HG02642 (cell line): Measurements from ENCODE around the gene ACER3.
"Not testable (repeated sequence)": the region's sequence is repeated elsewhere in the genome, so short reads cannot be mapped to it uniquely, and the experiment has no call there.

Source experiments
- ATAC-seq: cut with Tn5 transposase; IDR thresholded peaks from one replicate; pipeline ENCODE4 v1.9.1; 2021; ENCODE audit warnings: mild to moderate bottlenecking; ENCODE audit not compliant: unreplicated experiment, poor library complexity

Gene ACER3

DNA sequence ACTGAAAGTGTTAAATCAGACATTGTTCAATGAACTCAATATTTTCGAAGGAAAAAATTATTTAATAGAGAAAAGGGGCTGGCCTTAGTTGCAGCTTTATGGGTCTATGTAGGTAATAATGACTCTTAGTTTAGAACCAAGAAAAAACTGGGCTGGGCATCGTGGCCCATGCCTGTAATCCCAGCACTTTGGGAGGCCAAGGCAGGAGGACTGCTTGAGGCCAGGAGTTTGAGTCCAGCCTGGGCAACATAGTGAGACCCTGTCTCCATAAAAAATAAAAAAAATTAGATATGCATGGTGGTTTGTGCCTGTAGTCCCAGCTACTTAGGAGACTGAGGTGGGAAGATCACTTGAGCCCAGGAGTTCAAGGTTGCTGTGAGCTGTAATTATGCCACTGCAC, 2.1 kb downstream of the ACER3 start:
- ATAC-seq = not testable (repeated sequence)

- ATAC-seq = no peak
These were observed 2.6 kb downstream of the ACER3 start for GRCh38 chr11:76863196-76863777.

DNA sequence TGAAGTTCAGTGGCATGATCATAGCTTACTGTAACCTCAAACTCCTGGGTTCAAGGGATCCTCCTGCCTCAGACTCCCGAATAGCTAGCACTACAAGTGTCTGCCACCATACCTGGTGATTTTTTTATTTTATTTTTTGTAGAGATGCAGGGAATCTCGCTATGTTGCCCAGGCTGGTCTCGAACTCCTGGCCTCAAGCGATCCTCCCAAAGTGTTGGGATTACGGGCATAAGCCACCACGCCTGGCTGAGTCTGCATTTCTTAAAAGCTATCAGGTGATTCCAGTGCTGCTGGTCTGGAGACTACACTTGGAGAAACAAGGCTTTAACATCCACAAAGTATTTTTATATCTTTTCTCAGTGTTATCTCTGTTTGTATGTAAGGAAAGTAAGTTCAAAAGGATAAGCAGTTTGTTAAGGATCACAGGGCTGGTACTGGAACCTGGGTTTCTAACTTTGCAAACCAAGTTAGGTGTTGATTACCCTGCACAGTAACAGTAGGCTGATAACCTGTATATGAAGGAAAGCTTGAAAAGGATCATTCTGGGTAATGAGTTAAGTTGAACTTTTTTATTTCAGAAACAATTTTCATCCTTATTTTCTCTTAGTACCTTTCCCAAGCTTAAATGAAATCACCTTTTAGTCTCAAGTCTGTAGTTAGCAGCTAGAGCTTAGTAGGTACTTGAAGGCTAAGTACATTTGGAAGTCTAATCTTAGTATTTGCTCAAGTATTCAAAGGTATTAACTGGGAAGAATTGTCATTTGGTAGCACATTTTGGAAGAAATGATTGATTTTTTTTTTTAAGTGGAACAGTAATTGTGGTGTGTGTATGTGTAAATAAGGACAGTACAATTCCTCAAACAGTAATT, 12.5 kb downstream of the ACER3 start:
- ATAC-seq = no peak

DNA sequence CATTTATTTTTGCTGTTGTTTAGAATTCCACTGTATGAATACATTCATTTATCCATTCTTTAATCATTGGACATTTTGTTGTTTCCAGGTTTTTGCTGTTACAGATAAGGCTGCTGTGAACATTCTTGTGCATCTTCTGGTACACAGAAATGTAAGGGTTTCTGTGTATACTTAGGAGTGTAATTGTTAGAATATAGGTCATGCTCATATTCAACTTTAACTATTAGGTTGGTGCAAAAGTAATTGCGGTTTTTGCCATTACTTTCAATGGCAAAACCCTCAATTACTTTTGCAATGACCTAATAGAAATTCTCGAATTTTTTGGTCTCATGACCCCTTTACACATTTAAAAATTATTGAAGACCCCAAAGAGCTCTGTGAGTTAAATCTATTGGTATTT, 17.3 kb downstream of the ACER3 start:
- ATAC-seq = no peak

- ATAC-seq = no peak
These were observed 19.6 kb downstream of the ACER3 start for GRCh38 chr11:76880314-76880713.

GRCh38 chr11:76880956-76881355, 20.2 kb downstream of the ACER3 start:
- no peak for ATAC-seq

DNA sequence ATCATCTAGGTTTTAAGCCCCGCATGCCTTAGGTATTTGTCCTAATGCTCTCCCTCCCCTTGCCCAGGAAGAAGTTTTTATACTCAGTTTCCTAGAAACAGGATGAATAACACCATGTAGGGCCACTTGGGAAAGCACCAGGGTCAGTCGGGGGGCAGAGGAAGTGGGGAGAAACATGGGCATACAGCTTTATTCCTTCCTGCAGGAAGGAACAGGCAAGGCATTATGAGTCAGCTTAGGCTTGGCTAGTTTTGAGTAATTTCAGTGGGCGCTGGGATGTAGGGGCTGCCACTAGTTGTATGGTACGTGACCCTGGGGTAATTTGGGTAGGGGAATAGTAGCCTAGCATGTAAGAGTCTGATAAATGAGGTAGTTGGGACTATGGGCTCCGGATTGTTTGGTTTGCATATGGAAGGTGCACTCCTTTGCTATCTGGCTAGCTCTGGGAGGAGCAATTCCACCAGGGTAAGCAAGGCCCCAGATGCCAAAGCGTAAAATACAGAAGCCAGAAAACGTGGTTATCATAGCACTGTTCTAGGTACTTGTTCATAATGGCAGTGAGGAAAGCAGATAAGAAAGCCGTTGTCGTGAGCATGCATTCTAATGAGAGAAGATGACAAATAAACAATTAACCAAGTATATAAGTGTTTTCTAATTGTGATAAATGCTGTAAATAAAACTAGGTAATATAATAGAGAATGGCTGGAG, 24.8 kb downstream of the ACER3 start:
- no peak for ATAC-seq

GRCh38 chr11:76888989-76889388, 28.3 kb downstream of the ACER3 start:
- ATAC-seq = no peak

DNA sequence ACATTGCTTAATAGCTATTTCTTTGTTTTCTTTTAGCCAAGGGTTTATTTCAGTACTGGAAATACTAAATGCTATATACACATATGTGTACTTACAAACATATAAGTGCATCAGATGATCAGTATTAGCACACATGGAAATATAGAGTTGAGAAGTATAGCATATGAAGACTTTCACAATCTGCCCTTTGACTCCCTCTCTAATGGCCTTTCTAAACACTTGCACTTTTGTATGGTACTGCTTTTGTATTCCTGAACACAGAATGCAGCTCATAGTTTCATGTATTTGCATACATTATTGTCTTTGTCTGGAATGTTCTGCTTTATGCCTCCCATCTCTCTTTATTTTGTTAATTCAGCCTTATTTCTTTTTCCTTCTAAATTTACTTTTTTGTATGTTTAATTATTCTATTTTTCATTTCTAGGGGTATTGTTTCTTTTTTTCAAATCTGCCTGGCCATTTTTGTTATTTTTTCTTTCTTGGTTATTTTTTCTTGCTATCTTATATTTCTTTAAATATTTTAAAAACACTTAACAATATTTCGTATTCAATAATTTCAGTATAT, 28.8 kb downstream of the ACER3 start:
- no peak for ATAC-seq

DNA sequence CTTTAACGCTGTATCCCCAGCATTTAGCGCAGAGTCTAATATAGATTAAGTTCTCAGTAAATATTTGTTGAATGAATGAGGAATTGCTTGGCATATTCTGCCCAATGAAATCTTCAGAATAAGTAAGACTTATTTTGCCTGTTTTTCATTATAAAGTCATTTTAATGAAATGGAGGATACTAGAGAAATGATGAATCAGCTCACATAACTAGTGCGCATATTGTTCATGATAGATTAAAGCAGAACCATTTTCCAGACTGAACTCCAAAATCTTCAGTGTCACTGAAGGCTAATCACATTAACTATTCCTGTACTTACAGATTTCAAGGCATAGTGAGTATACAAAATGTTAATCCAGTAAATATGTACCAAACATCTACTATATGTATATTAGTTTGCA, 29.6 kb downstream of the ACER3 start:
- no peak for ATAC-seq

DNA sequence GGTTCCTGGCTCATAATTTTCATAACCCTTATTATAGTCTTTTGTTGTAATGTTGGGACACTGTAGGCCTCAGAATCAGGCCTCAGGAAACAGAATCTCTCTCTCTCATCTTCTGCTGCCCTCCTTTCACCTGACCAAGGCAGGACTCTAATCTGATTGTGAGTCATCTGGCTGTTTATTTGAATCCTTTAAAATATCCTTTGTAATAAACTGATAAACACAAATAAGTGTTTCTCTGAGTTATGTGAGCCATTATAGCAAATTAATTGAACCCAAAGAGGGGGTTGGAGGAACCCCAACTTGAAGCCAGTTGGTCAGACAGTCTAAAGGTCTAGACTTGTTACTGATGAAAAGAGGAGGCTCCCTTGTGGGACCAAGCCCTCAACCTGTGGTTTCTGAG, 30.6 kb downstream of the ACER3 start:
- no peak for ATAC-seq

DNA sequence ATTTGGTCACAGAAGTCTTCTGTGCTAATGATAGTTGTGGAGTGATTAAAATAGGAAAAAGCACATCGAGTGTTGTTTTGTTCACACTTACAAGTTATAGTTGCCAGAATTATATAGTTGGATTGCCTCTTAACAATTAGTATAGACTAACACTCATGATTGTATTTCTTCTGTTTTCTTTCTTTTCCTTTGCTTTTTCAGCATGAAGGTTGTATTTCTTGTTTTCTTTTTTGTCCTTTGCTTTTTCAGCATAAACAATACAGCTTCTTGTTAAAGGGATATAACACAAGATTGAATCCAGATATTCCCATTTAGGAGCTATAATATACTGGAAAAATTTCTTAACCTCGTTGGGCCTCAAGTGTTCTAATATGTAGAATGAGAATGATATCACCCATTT, 31.1 kb downstream of the ACER3 start:
- no peak for ATAC-seq

GRCh38 chr11:76892306-76892705, 31.6 kb downstream of the ACER3 start:
- ATAC-seq = no peak

DNA sequence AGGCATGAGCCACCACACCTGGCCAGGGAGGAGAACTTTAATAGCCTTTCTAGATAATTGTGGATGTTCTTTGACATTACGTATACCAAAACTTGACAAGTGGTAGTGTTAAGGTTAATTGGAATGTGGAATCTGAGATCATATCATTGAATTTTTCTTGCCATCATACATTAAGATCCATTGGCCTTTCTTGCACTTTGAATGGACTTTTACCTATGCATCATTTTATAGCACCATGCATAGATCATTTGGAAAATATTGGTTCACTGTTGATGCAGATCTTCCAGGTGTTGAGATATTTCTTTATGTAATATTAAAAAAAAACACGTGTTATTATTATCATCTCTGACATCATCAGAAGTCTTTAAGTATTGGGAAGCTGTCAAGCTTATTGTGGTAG, 36.5 kb downstream of the ACER3 start:
- no peak for ATAC-seq

DNA sequence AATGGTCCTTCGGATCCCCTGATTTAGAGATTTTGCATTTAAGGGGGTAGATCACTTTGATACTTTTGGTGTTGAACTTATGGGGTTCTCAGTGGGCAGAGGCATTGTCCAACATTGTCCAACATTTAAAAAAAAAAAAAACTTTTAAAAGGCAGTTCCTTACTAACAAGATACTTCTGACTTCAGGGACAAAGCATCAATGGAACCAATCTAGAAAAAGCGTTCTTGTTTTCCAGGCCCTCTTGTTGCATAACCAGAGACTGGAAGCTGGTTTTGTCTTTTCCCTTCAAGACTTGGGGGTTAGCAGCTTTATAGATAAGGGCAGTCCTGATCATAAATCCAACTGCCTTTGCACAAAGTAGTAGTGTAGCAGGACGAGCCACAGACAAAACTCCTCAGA, 40.4 kb downstream of the ACER3 start:
- ATAC-seq = no peak

DNA sequence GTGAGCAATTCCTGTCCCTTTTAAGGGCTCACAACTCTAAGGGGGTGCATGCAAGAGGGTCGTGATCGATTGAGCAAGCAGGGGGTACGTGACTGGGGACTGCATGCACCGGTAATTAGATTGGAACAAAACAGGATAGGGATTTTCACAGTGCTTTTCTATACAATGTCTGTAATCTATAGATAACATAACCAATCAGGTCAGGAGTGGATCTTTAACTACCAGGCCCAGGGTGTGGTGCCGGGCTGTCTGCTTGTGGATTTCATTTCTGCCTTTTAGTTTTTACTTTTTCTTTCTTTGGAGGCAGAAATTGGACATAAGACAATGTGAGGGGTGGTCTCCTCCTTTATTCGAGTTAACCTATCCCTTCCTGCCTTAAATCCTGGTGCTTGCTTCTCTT, 40.9 kb downstream of the ACER3 start:
- not testable (repeated sequence) for ATAC-seq

GRCh38 chr11:76902121-76903014, 41.6 kb downstream of the ACER3 start:
- no peak for ATAC-seq

DNA sequence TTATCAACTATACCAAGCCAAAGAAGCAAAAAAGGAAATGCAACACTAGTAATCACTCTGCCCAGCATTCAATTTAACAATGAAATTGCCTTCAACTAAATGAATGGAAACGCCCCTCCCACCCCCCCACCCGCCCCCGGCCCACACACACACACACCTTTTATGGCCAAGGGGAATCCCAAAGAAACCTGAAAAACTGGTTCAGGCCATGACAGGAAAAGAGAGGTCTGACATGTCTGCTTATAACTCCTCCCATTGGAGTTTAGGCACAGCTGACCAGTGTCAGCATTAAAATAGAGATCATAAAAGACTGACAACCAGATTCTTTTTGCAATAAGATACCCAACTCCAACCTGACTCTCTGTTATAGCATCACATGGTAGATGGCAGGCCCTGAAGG, 42.6 kb downstream of the ACER3 start:
- no peak for ATAC-seq

DNA sequence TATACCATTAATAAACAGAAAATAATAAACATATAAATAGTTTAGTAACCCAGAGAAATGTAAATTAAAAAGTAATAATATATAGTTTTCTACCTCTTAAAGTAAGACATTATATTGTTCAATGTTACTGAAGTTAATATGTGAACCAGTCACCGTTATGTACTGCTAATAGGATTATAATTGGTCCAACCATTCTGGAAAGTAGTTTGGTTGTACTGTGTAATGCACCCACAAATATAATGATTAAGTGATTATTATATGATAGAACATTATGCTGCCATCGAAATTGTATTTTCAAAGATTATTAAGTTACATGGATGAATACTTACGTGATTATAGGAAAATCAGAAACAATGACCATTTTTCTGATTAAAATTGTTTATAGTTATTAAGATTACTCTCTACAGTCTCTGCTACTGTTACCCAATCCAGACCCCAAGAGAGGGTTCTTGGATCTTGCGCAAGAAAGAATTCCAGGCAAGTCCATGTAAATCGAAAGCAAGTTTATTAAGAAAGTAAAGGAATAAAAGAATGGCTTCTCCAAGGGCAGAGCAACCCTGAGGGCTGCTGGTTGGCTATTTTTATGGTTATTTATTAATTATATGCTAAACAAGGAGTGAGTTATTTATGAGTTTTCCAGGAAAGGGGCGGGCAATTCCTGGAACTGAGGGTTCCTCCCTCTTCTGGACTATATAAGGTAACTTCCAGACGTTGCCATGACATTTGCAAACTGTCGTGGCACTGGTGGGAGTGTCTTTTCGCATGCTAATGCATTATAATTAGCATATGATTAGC, 50.1 kb downstream of the ACER3 start:
- ATAC-seq = no peak
